ENCODE data around the gene SFI1.

SFI1 gene

DNA sequence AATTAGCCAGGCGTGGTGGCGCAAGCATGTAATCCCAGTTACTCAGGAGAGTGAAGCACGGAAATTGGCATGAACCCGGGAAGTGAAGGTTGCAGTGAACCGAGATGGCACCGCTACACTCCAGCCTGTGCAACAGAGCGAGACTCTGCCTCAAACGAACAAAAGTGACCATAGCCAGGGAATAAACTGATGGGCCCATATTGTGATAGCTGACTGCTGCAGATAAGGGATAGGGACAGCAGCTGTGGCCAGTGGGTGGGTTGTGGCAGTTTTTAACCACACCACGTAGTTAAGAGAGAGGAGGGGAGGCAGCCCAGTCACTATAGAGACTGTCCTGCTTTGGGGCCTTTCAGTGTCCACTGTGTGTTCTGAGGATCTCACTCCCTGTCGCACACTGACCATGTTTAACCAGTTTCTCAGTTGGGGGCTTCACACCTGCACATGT, 106.8 kb downstream of the SFI1 start:
- Mint-ChIP-seq H3K27ac (peak overlapping the region in 1 of 3 experiments; percentile 35), H3K27me3 (ENCODE audit: low read depth) (no peaks in the 10 kb centered on the region), H3K36me3 (ENCODE audit: low read depth) (peaks cover 4% of the 10 kb centered on the region), H3K4me3 (no peak overlapping the region), H3K4me1 (peaks cover 12% of the 10 kb centered on the region), H3K9me3 (no peaks in the 10 kb centered on the region)
- TF ChIP-seq, protein P1, sequence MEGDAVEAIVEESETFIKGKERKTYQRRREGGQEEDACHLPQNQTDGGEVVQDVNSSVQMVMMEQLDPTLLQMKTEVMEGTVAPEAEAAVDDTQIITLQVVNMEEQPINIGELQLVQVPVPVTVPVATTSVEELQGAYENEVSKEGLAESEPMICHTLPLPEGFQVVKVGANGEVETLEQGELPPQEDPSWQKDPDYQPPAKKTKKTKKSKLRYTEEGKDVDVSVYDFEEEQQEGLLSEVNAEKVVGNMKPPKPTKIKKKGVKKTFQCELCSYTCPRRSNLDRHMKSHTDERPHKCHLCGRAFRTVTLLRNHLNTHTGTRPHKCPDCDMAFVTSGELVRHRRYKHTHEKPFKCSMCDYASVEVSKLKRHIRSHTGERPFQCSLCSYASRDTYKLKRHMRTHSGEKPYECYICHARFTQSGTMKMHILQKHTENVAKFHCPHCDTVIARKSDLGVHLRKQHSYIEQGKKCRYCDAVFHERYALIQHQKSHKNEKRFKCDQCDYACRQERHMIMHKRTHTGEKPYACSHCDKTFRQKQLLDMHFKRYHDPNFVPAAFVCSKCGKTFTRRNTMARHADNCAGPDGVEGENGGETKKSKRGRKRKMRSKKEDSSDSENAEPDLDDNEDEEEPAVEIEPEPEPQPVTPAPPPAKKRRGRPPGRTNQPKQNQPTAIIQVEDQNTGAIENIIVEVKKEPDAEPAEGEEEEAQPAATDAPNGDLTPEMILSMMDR (IDR thresholded peaks at IDR 0.05; ENCODE audit: unreplicated experiment in 3 of 3) = no peak

- TF ChIP-seq, protein P1 (IDR thresholded peaks at IDR 0.05; ENCODE audit: unreplicated experiment in 3 of 3) = no peak
- H3K4me3 Mint-ChIP-seq = no peak overlapping the region
- H3K27ac Mint-ChIP-seq = no peak overlapping the region
- peaks cover 4% of the 10 kb centered on the region for H3K36me3 Mint-ChIP-seq (ENCODE audit: low read depth)
- H3K27me3 Mint-ChIP-seq (ENCODE audit: low read depth) = no peaks in the 10 kb centered on the region
- no peaks in the 10 kb centered on the region for H3K9me3 Mint-ChIP-seq
- peaks cover 12% of the 10 kb centered on the region for H3K4me1 Mint-ChIP-seq
Observed at GRCh38 chr22:31603574-31603973, 107.2 kb downstream of the SFI1 start.

DNA sequence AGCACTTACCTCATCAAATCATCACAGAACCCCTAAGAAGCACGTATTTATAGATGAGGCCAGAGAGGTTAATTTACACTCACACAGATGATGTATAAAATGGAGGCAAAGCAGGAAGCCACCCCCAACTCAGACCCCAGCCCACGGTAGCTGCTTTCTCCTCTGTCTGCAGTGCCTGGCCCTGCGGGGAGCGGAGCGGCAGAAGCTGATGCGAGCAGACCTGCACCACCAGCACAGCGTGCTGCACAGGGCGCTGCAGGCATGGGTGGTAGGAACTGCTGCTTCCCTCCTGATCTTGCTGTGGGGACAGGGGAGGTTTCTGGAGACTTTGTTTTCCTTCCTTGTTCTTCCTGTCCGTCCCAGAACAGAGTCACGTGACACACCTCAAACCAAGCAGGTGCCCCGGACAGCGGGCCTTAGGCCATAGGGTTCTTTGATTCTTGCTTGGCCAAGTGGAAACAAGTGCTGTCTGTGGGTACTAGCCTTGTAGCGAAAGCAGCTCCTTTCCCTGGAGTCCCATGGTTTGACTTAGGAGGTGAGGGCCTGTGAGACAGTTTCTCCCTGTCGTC, 107.9 kb downstream of the SFI1 start:
- Mint-ChIP-seq H3K36me3 (ENCODE audit: low read depth) (peaks cover 4% of the 10 kb centered on the region), H3K4me1 (peaks cover 12% of the 10 kb centered on the region), H3K27me3 (ENCODE audit: low read depth) (no peaks in the 10 kb centered on the region), H3K27ac (peak overlapping the region in 1 of 3 experiments; percentile 48), H3K9me3 (no peaks in the 10 kb centered on the region), H3K4me3 (no peak overlapping the region)
- TF ChIP-seq, protein P1 (IDR thresholded peaks at IDR 0.05; ENCODE audit: unreplicated experiment in 3 of 3) = no peak

DNA sequence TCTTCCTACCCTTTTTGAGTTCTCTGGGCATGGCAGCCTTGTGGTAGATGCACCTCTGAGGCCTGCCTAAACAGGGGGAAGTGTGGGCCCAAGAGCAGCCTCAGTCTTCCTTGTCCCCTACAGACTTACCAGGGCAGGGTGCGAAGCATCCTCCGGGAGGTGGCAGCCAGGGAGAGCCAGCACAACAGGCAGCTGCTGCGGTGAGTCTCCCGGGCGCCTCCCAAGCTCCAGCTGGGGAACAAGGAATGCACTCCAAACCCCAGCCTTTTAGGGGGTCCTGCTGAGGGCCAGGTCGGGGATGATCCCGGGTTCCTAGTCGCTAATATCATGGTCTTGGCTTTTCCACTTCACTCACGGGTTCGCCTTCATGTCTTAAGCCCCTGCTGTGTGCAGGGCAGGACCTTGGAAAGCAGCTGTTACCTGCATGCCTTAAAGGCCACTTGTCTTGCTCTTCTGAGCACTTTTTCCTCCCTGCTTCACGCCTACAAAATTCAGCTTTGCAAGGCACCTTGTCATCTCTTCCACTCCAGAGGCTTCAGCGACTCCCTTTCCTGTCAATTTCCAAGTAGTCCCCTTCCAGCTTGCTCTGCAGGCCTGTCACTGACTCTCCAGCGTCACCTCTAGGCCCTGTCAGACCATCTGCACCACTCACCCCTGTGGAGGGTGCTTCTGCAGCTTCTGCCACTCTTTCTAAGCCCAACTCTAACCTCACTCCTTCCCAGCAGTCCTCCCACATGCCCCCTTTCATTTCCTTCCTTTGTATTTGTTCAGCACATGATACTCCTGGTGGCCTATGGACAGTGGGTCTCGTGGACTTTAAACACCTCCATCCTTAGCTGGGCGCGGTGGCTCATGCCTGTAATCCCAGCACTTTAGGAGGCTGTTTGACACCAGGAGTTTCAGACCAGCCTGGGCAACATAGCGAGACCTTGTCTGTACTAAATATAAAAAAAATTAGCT, 108.7 kb downstream of the SFI1 start:
- peaks cover 4% of the 10 kb centered on the region for H3K36me3 Mint-ChIP-seq (ENCODE audit: low read depth)
- peak overlapping the region in 1 of 3 experiments; percentile 63 for H3K27ac Mint-ChIP-seq
- no peak overlapping the region for H3K4me3 Mint-ChIP-seq
- TF ChIP-seq, protein P1 (IDR thresholded peaks at IDR 0.05; ENCODE audit: unreplicated experiment in 3 of 3) = no peak
- no peaks in the 10 kb centered on the region for H3K27me3 Mint-ChIP-seq (ENCODE audit: low read depth)
- no peaks in the 10 kb centered on the region for H3K9me3 Mint-ChIP-seq
- H3K4me1 Mint-ChIP-seq = peaks cover 12% of the 10 kb centered on the region

DNA sequence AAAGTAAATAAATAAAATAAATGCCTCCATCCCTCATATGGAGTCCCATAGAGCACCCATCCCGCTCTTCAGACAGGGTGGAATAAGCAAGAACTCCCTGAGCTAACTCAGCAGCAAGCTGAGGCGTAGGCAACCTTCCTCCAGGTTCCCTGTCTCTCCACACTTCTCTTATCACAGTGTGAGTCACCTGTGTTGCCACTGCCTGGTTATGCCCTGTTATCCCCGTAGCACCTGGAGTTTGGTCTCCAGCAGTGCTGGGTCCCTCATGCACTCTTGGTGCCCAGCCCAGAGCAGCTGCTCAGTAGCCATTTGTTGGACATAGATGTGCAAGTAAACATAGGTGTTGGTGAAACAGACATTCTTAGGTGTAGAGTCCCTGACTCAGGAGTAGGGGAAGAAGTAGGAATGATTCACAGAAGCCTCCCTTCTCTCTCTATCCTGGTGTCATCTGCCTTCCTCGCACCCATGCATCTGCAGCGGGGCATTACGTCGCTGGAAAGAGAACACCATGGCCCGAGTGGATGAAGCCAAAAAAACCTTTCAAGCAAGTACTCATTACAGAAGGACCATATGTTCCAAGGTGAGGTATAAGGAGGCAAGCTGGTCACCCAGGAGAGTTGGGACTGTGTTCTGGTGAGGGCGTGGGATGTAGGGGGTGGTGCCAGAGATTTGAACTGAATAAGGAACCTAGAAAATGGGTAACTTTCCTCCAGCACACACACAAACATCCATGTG, 109.7 kb downstream of the SFI1 start:
- H3K4me3 Mint-ChIP-seq = no peak overlapping the region
- H3K9me3 Mint-ChIP-seq = no peaks in the 10 kb centered on the region
- H3K27ac Mint-ChIP-seq = no peak overlapping the region
- TF ChIP-seq, protein P1 (IDR thresholded peaks at IDR 0.05; ENCODE audit: unreplicated experiment in 3 of 3) = no peak
- H3K27me3 Mint-ChIP-seq (ENCODE audit: low read depth) = no peaks in the 10 kb centered on the region
- peaks cover 4% of the 10 kb centered on the region for H3K36me3 Mint-ChIP-seq (ENCODE audit: low read depth)
- H3K4me1 Mint-ChIP-seq = peaks cover 12% of the 10 kb centered on the region
